Measurements from ENCODE around the gene CADM4.

- TF ChIP-seq, protein P1, sequence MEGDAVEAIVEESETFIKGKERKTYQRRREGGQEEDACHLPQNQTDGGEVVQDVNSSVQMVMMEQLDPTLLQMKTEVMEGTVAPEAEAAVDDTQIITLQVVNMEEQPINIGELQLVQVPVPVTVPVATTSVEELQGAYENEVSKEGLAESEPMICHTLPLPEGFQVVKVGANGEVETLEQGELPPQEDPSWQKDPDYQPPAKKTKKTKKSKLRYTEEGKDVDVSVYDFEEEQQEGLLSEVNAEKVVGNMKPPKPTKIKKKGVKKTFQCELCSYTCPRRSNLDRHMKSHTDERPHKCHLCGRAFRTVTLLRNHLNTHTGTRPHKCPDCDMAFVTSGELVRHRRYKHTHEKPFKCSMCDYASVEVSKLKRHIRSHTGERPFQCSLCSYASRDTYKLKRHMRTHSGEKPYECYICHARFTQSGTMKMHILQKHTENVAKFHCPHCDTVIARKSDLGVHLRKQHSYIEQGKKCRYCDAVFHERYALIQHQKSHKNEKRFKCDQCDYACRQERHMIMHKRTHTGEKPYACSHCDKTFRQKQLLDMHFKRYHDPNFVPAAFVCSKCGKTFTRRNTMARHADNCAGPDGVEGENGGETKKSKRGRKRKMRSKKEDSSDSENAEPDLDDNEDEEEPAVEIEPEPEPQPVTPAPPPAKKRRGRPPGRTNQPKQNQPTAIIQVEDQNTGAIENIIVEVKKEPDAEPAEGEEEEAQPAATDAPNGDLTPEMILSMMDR (IDR thresholded peaks at IDR 0.05) = no peak
- peak in 1 of 4 donors; percentile 65 for TF ChIP-seq POLR2A (IDR thresholded peaks at IDR 0.05)
Measured at GRCh38 chr19:43575156-43575950, 64.3 kb downstream of the CADM4 start, which contains the start of the genes PINLYP and XRCC1.
